ENCODE data around the gene PRLR.

DNA sequence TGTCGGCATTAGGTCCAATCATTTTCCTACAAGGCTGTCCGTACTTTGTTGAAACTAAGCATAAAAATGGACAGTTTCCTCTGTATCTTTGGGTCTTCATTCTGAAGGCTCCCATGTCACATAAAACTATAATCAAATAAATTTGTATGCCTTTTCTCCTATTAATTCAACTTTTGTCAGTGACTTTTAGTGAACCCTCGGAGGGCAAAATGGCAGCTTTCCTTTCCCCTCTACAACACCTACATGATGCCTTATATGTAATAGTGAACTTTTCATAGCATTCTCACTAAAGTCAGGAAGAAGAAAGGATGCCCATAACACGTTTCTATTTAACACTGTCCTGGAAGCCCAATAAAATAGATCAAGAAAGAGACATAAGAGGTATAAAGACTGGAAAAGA, 177.4 kb downstream of the PRLR start:
- TF ChIP-seq CTCF (IDR thresholded peaks at IDR 0.05) (no peak), ZFX (IDR thresholded peaks at IDR 0.05; ENCODE audit: borderline replicate concordance) (no peak)

Measured in 22Rv1 (cell line).